ENCODE data around the gene METTL24.

GRCh38 chr6:110246900-110247546, 111.1 kb downstream of the METTL24 start:
- TF ChIP-seq FOXA1 (IDR thresholded peaks at IDR 0.05) (no peak), TAF1 (conservative IDR thresholded peaks at IDR 0.05) (no peak), CTCF (IDR thresholded peaks at IDR 0.05; ENCODE audit: low read depth, low read length, missing input control) (no peak), ATF3 (IDR thresholded peaks at IDR 0.05) (no peak), RXRA (IDR thresholded peaks at IDR 0.05) (no peak), GABPA (IDR thresholded peaks at IDR 0.05 in 1 of 2, conservative IDR thresholded peaks at IDR 0.05 in 1 of 2) (no peak), EGR1 (IDR thresholded peaks at IDR 0.05; ENCODE audit: low read depth in 2 of 2) (no peak), SP1 (IDR thresholded peaks at IDR 0.05) (no peak), MAX (IDR thresholded peaks at IDR 0.05) (no peak), HNF4G (IDR thresholded peaks at IDR 0.05) (no peak), RAD21 (IDR thresholded peaks at IDR 0.05) (no peak), YY1 (IDR thresholded peaks at IDR 0.05) (no peak), NR2F2 (IDR thresholded peaks at IDR 0.05) (no peak)
- TF ChIP-seq, protein P1, sequence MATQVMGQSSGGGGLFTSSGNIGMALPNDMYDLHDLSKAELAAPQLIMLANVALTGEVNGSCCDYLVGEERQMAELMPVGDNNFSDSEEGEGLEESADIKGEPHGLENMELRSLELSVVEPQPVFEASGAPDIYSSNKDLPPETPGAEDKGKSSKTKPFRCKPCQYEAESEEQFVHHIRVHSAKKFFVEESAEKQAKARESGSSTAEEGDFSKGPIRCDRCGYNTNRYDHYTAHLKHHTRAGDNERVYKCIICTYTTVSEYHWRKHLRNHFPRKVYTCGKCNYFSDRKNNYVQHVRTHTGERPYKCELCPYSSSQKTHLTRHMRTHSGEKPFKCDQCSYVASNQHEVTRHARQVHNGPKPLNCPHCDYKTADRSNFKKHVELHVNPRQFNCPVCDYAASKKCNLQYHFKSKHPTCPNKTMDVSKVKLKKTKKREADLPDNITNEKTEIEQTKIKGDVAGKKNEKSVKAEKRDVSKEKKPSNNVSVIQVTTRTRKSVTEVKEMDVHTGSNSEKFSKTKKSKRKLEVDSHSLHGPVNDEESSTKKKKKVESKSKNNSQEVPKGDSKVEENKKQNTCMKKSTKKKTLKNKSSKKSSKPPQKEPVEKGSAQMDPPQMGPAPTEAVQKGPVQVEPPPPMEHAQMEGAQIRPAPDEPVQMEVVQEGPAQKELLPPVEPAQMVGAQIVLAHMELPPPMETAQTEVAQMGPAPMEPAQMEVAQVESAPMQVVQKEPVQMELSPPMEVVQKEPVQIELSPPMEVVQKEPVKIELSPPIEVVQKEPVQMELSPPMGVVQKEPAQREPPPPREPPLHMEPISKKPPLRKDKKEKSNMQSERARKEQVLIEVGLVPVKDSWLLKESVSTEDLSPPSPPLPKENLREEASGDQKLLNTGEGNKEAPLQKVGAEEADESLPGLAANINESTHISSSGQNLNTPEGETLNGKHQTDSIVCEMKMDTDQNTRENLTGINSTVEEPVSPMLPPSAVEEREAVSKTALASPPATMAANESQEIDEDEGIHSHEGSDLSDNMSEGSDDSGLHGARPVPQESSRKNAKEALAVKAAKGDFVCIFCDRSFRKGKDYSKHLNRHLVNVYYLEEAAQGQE (IDR thresholded peaks at IDR 0.05): no peak
